Testis (tissue), 2 donors: Measurements from ENCODE around the gene ITPR2.
"Not testable (repeated sequence)": the region's sequence is repeated elsewhere in the genome, so short reads cannot be mapped to it uniquely, and the experiment has no call there.

Experiments used
- POLR2A ChIP-seq: fragments of 450-650 bp; IDR thresholded peaks from one replicate; pipeline ENCODE4 v1.6.1; 2017; ENCODE audit warnings: antibody characterized with exemption, mild to moderate bottlenecking, moderate library complexity
- TF ChIP-seq, protein P1 (sequence below), 3 experiments: fragments of 450-650 bp in 2 of 3; fragments of 200-600 bp in 1 of 3; sonication (generic) in 1 of 3; IDR thresholded peaks; one replicate each; pipeline ENCODE4 v1.5.1; 2016 to 2019; ENCODE audit warnings: antibody characterized with exemption in 3 of 3, mild to moderate bottlenecking in 2 of 3, moderate library complexity in 1 of 3

DNA sequence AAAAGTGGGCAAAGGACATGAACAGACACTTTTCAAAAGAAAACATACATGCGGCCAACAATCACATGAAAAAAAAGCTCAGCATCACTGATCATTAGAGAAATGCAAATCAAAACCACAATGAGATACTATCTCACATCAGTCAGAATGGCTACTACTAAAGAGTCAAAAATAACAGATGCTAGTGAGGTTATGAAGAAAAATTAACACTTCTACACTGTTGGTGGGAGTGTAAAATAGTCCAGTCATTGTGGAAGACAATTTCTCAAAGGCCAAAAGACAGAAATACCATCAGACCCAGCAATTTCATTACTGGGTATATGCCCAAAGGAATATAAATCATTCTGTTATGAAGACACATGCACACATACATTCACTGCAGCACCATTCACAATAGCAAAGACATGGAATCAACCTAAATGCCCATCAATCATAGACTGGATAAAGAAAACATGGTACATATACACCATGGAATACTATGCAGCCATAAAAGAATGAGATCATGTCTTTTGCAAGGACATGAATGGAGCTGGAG, 103.8 kb downstream of the ITPR2 start:
- TF ChIP-seq, protein P1, sequence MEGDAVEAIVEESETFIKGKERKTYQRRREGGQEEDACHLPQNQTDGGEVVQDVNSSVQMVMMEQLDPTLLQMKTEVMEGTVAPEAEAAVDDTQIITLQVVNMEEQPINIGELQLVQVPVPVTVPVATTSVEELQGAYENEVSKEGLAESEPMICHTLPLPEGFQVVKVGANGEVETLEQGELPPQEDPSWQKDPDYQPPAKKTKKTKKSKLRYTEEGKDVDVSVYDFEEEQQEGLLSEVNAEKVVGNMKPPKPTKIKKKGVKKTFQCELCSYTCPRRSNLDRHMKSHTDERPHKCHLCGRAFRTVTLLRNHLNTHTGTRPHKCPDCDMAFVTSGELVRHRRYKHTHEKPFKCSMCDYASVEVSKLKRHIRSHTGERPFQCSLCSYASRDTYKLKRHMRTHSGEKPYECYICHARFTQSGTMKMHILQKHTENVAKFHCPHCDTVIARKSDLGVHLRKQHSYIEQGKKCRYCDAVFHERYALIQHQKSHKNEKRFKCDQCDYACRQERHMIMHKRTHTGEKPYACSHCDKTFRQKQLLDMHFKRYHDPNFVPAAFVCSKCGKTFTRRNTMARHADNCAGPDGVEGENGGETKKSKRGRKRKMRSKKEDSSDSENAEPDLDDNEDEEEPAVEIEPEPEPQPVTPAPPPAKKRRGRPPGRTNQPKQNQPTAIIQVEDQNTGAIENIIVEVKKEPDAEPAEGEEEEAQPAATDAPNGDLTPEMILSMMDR (IDR thresholded peaks at IDR 0.05), result not testable (repeated sequence)
- TF ChIP-seq POLR2A, result not testable (repeated sequence)
